Uterus (tissue), 4 donors: ENCODE measurements around the gene MUC5AC. TPM values are rescaled to one million over a fixed set of nuclear protein-coding genes. Genes with fewer than 3 reads are reported as not detected.
"Not testable (repeated sequence)": the region's sequence is repeated elsewhere in the genome, so short reads cannot be mapped to it uniquely, and the experiment has no call there.

ENCODE experiments used
- DNase-seq, 2 donors: peaks; one replicate each; pipeline ENCODE4 v3.0.0-alpha.2; 2019 to 2020
- H3K27ac ChIP-seq, 2 donors: fragments of 200-600 bp; sonication (generic); 1 replicate in 1 of 2; 2 replicates in 1 of 2; pipeline ENCODE4 v1.5.1; 2016 to 2018
- H3K27me3 ChIP-seq, 2 donors: fragments of 200-600 bp; sonication (generic); one replicate each; pipeline ENCODE4 v1.5.1; 2018 to 2019; ENCODE audit warnings: control low read depth in 1 of 2
- H3K36me3 ChIP-seq, 2 donors: fragments of 200-600 bp; sonication (generic); one replicate each; pipeline ENCODE4 v1.5.1; 2019; ENCODE audit warnings: control low read depth in 1 of 2
- H3K4me1 ChIP-seq, 2 donors: fragments of 200-600 bp; sonication (generic); one replicate each; pipeline ENCODE4 v1.5.1; 2018 to 2019; ENCODE audit warnings: control low read depth in 1 of 2
- H3K4me3 ChIP-seq, 2 donors: fragments of 200-600 bp; sonication (generic); 1 replicate in 1 of 2; 2 replicates in 1 of 2; pipeline ENCODE4 v1.5.1; 2018 to 2019; ENCODE audit warnings: mild to moderate bottlenecking in 1 of 2
- H3K9me3 ChIP-seq, 2 donors: fragments of 200-600 bp; sonication (generic); one replicate each; pipeline ENCODE4 v1.5.1; 2019; ENCODE audit warnings: control low read depth in 1 of 2
- POLR2A ChIP-seq, 2 donors: fragments of 450-650 bp; IDR thresholded peaks; one replicate each; pipeline ENCODE4 v1.6.1; 2016; ENCODE audit warnings: antibody characterized with exemption in 2 of 2, mild to moderate bottlenecking in 1 of 2, moderate library complexity in 1 of 2
- intact Hi-C: fragments of 100-400 bp; cut with DNase I; formaldehyde crosslinking; loops from one replicate; pipeline ENCODE4 v1.15.1; 2023; ENCODE audit warnings: low total_unique reads
- total RNA-seq, 4 donors: library from RNA; depleted of rRNA in 3 of 4; stranded (reverse); fragments of >200 nt in 3 of 4; gene quantifications; one replicate each; pipeline versions ENCODE4 v1.1.0 to v1.2.4, GENCODE V29; 2014 to 2023
- TF ChIP-seq, protein P1 (sequence below), 4 experiments: fragments of 200-600 bp in 2 of 4; fragments of 450-650 bp in 2 of 4; sonication (generic) in 2 of 4; IDR thresholded peaks; one replicate each; pipeline ENCODE4 v1.5.1; 2016 to 2019; ENCODE audit warnings: antibody characterized with exemption in 4 of 4, mild to moderate bottlenecking in 2 of 4, moderate library complexity in 1 of 4
- donor health status: DM: yes; HTN: yes; CAD: no.

MUC5AC gene
- total RNA-seq, 4 donors from 2014 or later = under 0.01 TPM; not detected in 3

DNA sequence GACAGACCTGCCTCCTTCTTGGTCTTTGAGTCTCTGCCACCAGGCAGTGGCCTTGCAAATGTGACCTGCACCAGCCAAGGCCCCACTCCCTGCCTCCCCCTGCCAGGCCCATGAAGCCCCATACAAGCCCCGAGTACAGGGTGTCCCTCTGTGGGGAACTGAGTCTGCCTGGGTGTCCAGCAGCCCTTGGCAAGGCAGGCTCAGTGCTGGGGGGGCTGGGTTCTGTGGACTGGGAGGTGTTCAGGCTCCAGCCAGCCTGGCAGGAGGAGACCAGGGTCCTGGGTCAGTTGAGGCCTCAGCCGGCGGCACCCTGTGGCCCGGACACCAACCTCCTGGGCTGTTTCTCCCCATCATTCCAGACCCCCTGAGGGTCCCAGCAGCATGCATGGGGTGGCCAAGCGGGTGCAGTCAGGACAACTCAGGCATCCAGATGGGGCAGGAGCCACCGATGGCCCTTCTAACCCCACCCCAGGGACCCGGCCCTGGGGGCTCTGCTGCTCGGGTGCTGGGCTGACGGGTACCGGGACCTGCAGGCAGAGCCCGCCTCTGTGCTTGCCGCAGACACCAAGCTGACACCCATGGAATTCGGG is 5.7 kb downstream of the MUC5AC start:
- Histone ChIP-seq H3K27me3 (no peaks in the 10 kb centered on the region), H3K27ac (no peak overlapping the region), H3K36me3 (no peaks in the 10 kb centered on the region), H3K9me3 (no peaks in the 10 kb centered on the region), H3K4me1 (no peaks in the 10 kb centered on the region), H3K4me3 (no peak overlapping the region)
- TF ChIP-seq POLR2A (IDR thresholded peaks at IDR 0.05) = no peak
- TF ChIP-seq, protein P1, sequence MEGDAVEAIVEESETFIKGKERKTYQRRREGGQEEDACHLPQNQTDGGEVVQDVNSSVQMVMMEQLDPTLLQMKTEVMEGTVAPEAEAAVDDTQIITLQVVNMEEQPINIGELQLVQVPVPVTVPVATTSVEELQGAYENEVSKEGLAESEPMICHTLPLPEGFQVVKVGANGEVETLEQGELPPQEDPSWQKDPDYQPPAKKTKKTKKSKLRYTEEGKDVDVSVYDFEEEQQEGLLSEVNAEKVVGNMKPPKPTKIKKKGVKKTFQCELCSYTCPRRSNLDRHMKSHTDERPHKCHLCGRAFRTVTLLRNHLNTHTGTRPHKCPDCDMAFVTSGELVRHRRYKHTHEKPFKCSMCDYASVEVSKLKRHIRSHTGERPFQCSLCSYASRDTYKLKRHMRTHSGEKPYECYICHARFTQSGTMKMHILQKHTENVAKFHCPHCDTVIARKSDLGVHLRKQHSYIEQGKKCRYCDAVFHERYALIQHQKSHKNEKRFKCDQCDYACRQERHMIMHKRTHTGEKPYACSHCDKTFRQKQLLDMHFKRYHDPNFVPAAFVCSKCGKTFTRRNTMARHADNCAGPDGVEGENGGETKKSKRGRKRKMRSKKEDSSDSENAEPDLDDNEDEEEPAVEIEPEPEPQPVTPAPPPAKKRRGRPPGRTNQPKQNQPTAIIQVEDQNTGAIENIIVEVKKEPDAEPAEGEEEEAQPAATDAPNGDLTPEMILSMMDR (IDR thresholded peaks at IDR 0.05) = no peak
- no peak for DNase-seq
- intact Hi-C loops = no loop called here

DNA sequence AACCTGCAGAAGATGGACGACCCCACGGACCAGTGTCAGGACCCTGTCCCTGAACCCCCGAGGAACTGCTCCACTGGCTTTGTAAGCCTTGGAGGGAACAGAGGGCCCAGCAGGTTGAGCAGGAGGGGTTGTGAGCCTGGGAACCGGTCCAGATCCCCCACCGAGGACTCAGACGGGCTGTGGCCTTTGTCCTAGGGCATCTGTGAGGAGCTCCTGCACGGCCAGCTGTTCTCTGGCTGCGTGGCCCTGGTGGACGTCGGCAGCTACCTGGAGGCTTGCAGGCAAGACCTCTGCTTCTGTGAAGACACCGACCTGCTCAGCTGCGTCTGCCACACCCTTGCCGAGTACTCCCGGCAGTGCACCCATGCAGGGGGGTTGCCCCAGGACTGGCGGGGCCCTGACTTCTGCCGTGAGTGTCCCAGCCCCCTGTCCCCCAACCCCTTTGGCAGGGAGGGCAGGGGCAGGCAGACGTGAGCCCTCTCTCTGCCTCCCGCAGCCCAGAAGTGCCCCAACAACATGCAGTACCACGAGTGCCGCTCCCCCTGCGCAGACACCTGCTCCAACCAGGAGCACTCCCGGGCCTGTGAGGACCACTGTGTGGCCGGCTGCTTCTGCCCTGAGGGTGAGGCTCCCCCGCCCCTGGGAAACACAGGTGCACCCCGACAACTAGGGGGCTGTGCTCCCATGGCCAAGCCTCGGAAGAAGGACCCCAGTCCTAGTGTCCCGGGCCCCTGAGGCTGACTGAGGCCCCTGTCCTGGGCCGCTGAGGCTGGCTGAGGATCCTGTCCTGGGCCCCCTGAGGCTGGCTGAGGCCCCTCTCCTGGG is 6.4 kb downstream of the MUC5AC start:
- Histone ChIP-seq H3K4me1 (no peaks in the 10 kb centered on the region), H3K27me3 (no peaks in the 10 kb centered on the region), H3K27ac (no peak overlapping the region), H3K4me3 (no peak overlapping the region), H3K9me3 (no peaks in the 10 kb centered on the region), H3K36me3 (no peaks in the 10 kb centered on the region)
- TF ChIP-seq, protein P1 (IDR thresholded peaks at IDR 0.05) = no peak
- no peak for TF ChIP-seq POLR2A (IDR thresholded peaks at IDR 0.05)
- no peak for DNase-seq
- intact Hi-C loops = no loop called here

DNA sequence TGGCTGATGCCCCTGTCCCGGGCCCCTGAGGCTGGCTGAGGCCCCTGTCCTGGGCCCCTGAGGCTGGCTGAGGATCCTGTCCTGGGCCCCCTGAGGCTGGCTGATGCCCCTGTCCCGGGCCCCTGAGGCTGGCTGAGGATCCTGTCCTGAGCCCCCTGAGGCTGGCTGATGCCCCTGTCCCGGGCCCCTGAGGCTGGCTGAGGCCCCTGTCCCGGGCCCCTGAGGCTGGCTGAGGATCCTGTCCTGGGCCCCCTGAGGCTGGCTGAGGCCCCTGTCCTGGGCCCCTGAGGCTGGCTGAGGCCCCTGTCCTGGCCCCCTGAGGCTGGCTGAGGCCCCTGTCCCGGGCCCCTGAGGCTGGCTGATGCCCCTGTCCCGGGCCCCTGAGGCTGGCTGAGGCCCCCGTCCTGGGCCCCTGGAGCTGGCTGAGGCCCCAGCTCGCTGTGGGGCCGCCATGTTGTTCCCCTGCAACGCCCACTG is 7.1 kb downstream of the MUC5AC start:
- H3K36me3 ChIP-seq, intact Hi-C loops, H3K9me3 ChIP-seq, H3K27ac ChIP-seq, DNase-seq, H3K4me1 ChIP-seq, H3K4me3 ChIP-seq, H3K27me3 ChIP-seq: not testable (repeated sequence)

DNA sequence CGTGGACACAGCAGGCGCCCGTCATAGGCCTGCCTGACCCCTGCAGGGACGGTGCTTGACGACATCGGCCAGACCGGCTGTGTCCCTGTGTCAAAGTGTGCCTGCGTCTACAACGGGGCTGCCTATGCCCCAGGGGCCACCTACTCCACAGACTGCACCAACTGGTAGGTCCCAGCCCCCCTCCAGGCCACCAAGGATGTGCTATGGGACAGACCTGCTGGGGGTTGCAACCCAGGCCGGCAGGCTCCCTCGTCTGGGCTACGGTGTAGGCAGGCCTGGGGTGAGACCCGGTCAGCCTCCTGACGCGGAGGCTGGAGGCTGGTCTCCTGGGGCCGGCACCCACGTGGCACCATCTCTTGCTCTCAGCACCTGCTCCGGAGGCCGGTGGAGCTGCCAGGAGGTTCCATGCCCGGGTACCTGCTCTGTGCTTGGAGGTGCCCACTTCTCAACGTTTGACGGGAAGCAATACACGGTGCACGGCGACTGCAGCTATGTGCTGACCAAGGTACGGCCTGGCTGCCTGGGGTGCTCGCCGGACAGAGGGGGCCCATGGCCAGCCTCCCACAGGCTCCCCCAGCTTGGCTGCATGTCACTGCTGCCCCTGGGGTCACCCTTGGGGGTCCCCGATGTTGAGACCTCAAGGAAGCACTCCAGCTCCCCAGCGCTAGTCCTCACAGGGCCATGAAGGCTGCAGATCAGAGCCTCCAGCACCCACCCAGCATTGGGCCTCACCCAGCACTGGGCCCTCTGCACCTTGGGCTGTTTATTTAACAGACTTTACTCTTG is 7.7 kb downstream of the MUC5AC start:
- intact Hi-C loops = no loop called here
- DNase-seq = no peak
- Histone ChIP-seq H3K27ac (no peak overlapping the region), H3K4me1 (no peaks in the 10 kb centered on the region), H3K4me3 (no peak overlapping the region), H3K27me3 (no peaks in the 10 kb centered on the region), H3K36me3 (no peaks in the 10 kb centered on the region), H3K9me3 (no peaks in the 10 kb centered on the region)
- no peak for TF ChIP-seq POLR2A (IDR thresholded peaks at IDR 0.05)

DNA sequence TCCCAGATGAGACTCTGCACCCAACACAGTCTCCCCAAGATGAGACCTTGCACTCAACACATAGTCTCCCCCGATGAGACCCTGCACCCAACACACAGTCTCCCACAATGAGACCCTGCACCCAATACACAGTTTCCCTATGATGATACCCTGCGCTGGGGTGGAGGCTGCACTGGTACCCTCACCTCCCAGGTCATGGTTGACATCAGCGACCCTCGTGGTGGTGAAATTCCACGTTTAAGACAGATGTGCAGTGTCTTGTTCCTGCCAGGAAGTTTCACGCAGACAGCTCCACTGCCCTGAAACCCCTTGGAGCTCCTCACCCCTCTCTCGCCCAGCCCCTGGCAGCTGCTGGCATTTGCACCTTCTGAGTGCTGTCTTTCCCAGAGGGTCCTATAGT is 9.5 kb downstream of the MUC5AC start:
- no peaks in the 10 kb centered on the region for H3K9me3 ChIP-seq
- no peak for TF ChIP-seq POLR2A (IDR thresholded peaks at IDR 0.05)
- TF ChIP-seq, protein P1 (IDR thresholded peaks at IDR 0.05) = no peak
- H3K4me3 ChIP-seq = no peak overlapping the region
- no peak overlapping the region for H3K27ac ChIP-seq
- DNase-seq = no peak
- no peaks in the 10 kb centered on the region for H3K4me1 ChIP-seq
- no peaks in the 10 kb centered on the region for H3K27me3 ChIP-seq
- intact Hi-C loops = no loop called here
- no peaks in the 10 kb centered on the region for H3K36me3 ChIP-seq
